HepG2 (cell line): ENCODE measurements around the gene RAI14. TPM values are rescaled to one million over a fixed set of nuclear protein-coding genes. Genes with fewer than 3 reads are reported as not detected.

Experiments
- ATAC-seq: fragments of 200-7000 bp; cut with Tn5 transposase; 3 replicates; pipeline ENCODE4 v1.9.1; 2020; ENCODE audit warnings: mild to moderate bottlenecking, moderate library complexity
- BruUV-seq: library from RNA; stranded (reverse); fragments of 400-500 nt; replicated peaks from 2 replicates; lab custom pipeline; 2021; lab: Mats Ljungman, UMichigan
- CTCF ChIA-PET: fragments of 300-600 bp; formaldehyde crosslinking; extraction: SDS; loops from one replicate; lab custom pipeline; 2021; ENCODE audit warnings: low total read pairs, inconsistent platforms, low intra/inter-chr PET ratio; lab: Yijun Ruan, JAX
- POLR2A ChIA-PET: fragments of 350-600 bp; sonication (Branson Sonifier 250); formaldehyde crosslinking; loops from one replicate; lab custom pipeline; 2020; ENCODE audit warnings: antibody characterized with exemption, inconsistent platforms; lab: Yijun Ruan, JAX
- DNase-seq: peaks from one replicate; pipeline ENCODE4 v3.0.0-alpha.2; 2015; ENCODE audit warnings: low spot score
- FAIRE-seq: peaks from 3 replicates; lab custom pipeline; 2011; peaks lifted over from hg19 to GRCh38; lab: Jason Lieb, UNC
- H2AFZ ChIP-seq: one replicate; pipeline ENCODE4 v1.6.1; 2011; ENCODE audit warnings: low read length, inconsistent platforms
- H3K27ac ChIP-seq: fragments of 300-600 bp; 3 replicates; pipeline ENCODE4 v1.8.0; 2011; ENCODE audit warnings: mixed run types, mild to moderate bottlenecking, mixed read lengths, low read length, inconsistent platforms; ENCODE audit not compliant: insufficient read depth; ENCODE audit errors: extremely low read length
- H3K27me3 ChIP-seq, 2 experiments: fragments of 200-600 bp in 1 of 2; 2 replicates in 1 of 2; 3 replicates in 1 of 2; pipeline versions ENCODE4 v1.6.0 to v1.8.0; 2011; ENCODE audit warnings: low read length in 2 of 2, mild to moderate bottlenecking in 2 of 2, moderate library complexity in 2 of 2, inconsistent platforms in 1 of 2; ENCODE audit not compliant: insufficient read depth in 2 of 2, control insufficient read depth in 1 of 2
- H3K36me3 ChIP-seq, 2 experiments: fragments of 200-600 bp in 1 of 2; replicated peaks in 1 of 2; 2 replicates in 1 of 2; 3 replicates in 1 of 2; pipeline versions ENCODE4 v1.5.1 to v1.8.0; 2011; ENCODE audit warnings: low read length in 2 of 2, inconsistent platforms in 1 of 2; ENCODE audit not compliant: insufficient read depth in 2 of 2, control insufficient read depth in 1 of 2
- H3K4me1 ChIP-seq: 2 replicates; pipeline ENCODE4 v1.5.1; 2012; ENCODE audit warnings: low read length, inconsistent platforms; ENCODE audit not compliant: insufficient read depth
- H3K4me2 ChIP-seq: 2 replicates; pipeline ENCODE4 v1.6.0; 2011; ENCODE audit warnings: low read depth, low read length, inconsistent platforms
- H3K4me3 ChIP-seq, 3 experiments: fragments of 200-600 bp in 1 of 3; sonication (generic), shearing (Covaris generic) in 1 of 3; replicated peaks in 1 of 3; 2 replicates each; pipeline ENCODE4 v1.5.1; 2011 to 2016; ENCODE audit warnings: low read length in 3 of 3, inconsistent platforms in 2 of 3, low read depth in 2 of 3, mild to moderate bottlenecking in 2 of 3, control low read depth in 1 of 3, mixed read lengths in 1 of 3; ENCODE audit not compliant: insufficient read depth in 1 of 3
- H3K79me2 ChIP-seq: one replicate; pipeline ENCODE4 v1.6.1; 2011; ENCODE audit warnings: low read length, inconsistent platforms; ENCODE audit not compliant: insufficient read depth
- H3K9ac ChIP-seq: 2 replicates; pipeline ENCODE4 v1.6.0; 2011; ENCODE audit warnings: mild to moderate bottlenecking, low read depth, low read length, inconsistent platforms; ENCODE audit not compliant: insufficient read depth
- H3K9me3 ChIP-seq: 2 replicates; pipeline ENCODE4 v1.5.1; 2012; ENCODE audit warnings: mild to moderate bottlenecking, low read length
- H4K20me1 ChIP-seq: 2 replicates; pipeline ENCODE4 v1.6.0; 2011; ENCODE audit warnings: inconsistent platforms, mild to moderate bottlenecking, low read length, moderate library complexity; ENCODE audit not compliant: insufficient read depth
- FLYWCH1 ChIP-seq: sonication (generic); formaldehyde crosslinking; IDR thresholded peaks from 2 replicates; pipeline ENCODE4 v1.8.1; 2023; ENCODE audit warnings: mild to moderate bottlenecking, missing genetic modification reagents
- HOXA9 ChIP-seq: sonication (generic); formaldehyde crosslinking; IDR thresholded peaks from 2 replicates; pipeline ENCODE4 v1.8.1; 2022; ENCODE audit warnings: missing genetic modification reagents, mild to moderate bottlenecking, moderate library complexity, borderline replicate concordance
- ISX ChIP-seq: sonication (generic); formaldehyde crosslinking; conservative IDR thresholded peaks from 2 replicates; pipeline ENCODE4 v1.5.0; 2020; ENCODE audit warnings: missing genetic modification reagents
- MIXL1 ChIP-seq: IDR thresholded peaks from 2 replicates; pipeline ENCODE4 v1.6.1; 2016
- PAF1 ChIP-seq: IDR thresholded peaks from 2 replicates; pipeline ENCODE4 v1.6.1; 2016; ENCODE audit warnings: missing genetic modification reagents, missing compliant biosample characterization
- SMARCE1 ChIP-seq: fragments of 450-650 bp; IDR thresholded peaks from 2 replicates; pipeline ENCODE4 v1.6.1; 2017; ENCODE audit warnings: borderline replicate concordance
- TBL1XR1 ChIP-seq: fragments of 150-350 bp; IDR thresholded peaks from 2 replicates; pipeline ENCODE4 v1.6.1; 2014; ENCODE audit warnings: borderline replicate concordance, low read length; ENCODE audit not compliant: partially characterized antibody
- ZNF234 ChIP-seq: sonication (generic); formaldehyde crosslinking; conservative IDR thresholded peaks from 2 replicates; pipeline ENCODE4 v1.5.1; 2020; ENCODE audit warnings: mild to moderate bottlenecking, missing genetic modification reagents
- WGBS: methylation state at CpG from one replicate; pipeline ENCODE4 v1.1.6; 2017; ENCODE audit warnings: low lambda C conversion rate; 5-methylcytosine and 5-hydroxymethylcytosine counted together
- in situ Hi-C: cut with HindIII; loops from 2 replicates; pipeline ENCODE4 v1.10.0; 2017; ENCODE audit warnings: low pct_unique_long_range_greater_than_20kb; ENCODE audit not compliant: extremely low pct_ligation_motif_present
- intact Hi-C: fragments of 100-400 bp; cut with micrococcal nuclease; formaldehyde crosslinking; loops from one replicate; pipeline ENCODE4 v1.10.0; 2022; ENCODE audit not compliant: unreplicated experiment
- polyA plus RNA-seq, 8 experiments: library from polyadenylated mRNA; depleted of rRNA in 3 of 8; stranded (reverse) in 7 of 8; unstranded in 1 of 8; fragments of >200 nt; fragmentation: Illumina TruSeq in 4 of 8; extraction: Trizol in 4 of 8; gene quantifications; 2 replicates each; pipeline versions ENCODE4 v1.2.1 to v1.2.3, GENCODE V29; 2011 to 2016; ENCODE audit warnings: low read depth in 4 of 8, missing spikeins in 1 of 8, mixed read lengths in 1 of 8; ENCODE audit not compliant: insufficient read depth in 1 of 8
- total RNA-seq, 5 experiments: library from RNA; depleted of rRNA; stranded (reverse); fragments of >200 nt; fragmentation: Illumina TruSeq; extraction: Trizol; gene quantifications; 2 replicates each; pipeline ENCODE4 v1.2.3, GENCODE V29; 2016; ENCODE audit warnings: low read depth in 1 of 5
- TF ChIP-seq, protein P1 (sequence below): sonication (generic); formaldehyde crosslinking; IDR thresholded peaks from 2 replicates; pipeline ENCODE4 v1.8.0; 2022; ENCODE audit warnings: missing genetic modification reagents, low read depth, mild to moderate bottlenecking, borderline replicate concordance
- TF ChIP-seq, protein P2 (sequence below): sonication (generic); formaldehyde crosslinking; IDR thresholded peaks from 2 replicates; pipeline ENCODE4 v1.9.0; 2022; ENCODE audit warnings: missing genetic modification reagents, mild to moderate bottlenecking, borderline replicate concordance
- TF ChIP-seq, protein P3 (sequence below): sonication (generic); formaldehyde crosslinking; IDR thresholded peaks from 2 replicates; pipeline ENCODE4 v1.9.0; 2021; ENCODE audit warnings: missing genetic modification reagents, mild to moderate bottlenecking, borderline replicate concordance
- TF ChIP-seq, protein P4 (sequence below): sonication (generic); formaldehyde crosslinking; IDR thresholded peaks from 2 replicates; pipeline ENCODE4 v1.5.0; 2020; ENCODE audit warnings: mild to moderate bottlenecking, low read depth, missing genetic modification reagents, borderline replicate concordance
- TF ChIP-seq, protein P5 (sequence below): sonication (generic); formaldehyde crosslinking; IDR thresholded peaks from 2 replicates; pipeline ENCODE4 v1.4.0; 2020; ENCODE audit warnings: missing genetic modification reagents, borderline replicate concordance
- TF ChIP-seq, protein P6 (sequence below): sonication (generic); formaldehyde crosslinking; IDR thresholded peaks from 2 replicates; pipeline ENCODE4 v1.8.0; 2022; ENCODE audit warnings: missing genetic modification reagents, mild to moderate bottlenecking, borderline replicate concordance

The RAI14 gene
- total and polyA plus RNA-seq, 2 of the 13 experiments (the other 11 are each of a cell fraction or from before 2014, with no cell fraction given): 12.6 to 18.2 TPM

DNA sequence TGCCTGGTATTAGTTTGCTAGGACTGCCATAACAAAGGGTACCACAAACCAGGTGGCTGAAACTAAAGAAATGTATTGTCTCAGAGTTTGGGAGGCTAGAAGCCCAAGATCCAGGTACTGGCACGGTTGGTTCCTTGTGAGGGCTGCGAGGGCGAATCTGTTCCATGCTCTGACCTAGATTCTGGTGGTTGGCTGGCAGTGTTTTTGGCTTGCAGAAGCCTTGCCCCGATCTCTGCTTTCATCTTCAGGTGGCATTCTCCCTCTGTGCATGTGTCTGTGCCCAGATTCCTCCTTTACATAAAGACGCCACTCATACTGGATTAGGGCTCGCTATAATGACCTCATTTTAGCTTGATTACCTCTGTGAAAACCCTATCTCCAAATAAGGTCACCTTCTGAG is 36.7 kb downstream of the RAI14 start:
- peaks cover 10% of the 10 kb centered on the region; the same call in 1 of the 2 replicates for H3K4me1 ChIP-seq
- FAIRE-seq (no peak), ATAC-seq (no peak), DNase-seq (no peak)
- no peak overlapping the region for H3K27ac ChIP-seq
- TF ChIP-seq SMARCE1 (no peak), TBL1XR1 (no peak), MIXL1 (no peak), HOXA9 (no peak), PAF1 (CRISPR knock-in tag) (no peak), ZNF234 (no peak), ISX (CRISPR knock-in tag) (no peak), FLYWCH1 (CRISPR knock-in tag) (no peak)
- TF ChIP-seq, protein P1, sequence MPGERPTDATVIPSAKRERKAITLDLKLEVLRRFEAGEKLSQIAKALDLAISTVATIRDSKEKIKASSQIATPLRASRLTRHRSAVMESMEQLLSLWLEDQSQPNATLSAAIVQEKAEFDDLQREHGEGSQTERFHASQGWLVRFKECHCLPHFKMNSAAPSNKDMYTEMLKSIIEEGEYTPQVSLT (CRISPR knock-in tag): no peak
- TF ChIP-seq, protein P2, sequence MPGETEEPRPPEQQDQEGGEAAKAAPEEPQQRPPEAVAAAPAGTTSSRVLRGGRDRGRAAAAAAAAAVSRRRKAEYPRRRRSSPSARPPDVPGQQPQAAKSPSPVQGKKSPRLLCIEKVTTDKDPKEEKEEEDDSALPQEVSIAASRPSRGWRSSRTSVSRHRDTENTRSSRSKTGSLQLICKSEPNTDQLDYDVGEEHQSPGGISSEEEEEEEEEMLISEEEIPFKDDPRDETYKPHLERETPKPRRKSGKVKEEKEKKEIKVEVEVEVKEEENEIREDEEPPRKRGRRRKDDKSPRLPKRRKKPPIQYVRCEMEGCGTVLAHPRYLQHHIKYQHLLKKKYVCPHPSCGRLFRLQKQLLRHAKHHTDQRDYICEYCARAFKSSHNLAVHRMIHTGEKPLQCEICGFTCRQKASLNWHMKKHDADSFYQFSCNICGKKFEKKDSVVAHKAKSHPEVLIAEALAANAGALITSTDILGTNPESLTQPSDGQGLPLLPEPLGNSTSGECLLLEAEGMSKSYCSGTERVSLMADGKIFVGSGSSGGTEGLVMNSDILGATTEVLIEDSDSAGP (CRISPR knock-in tag): no peak
- TF ChIP-seq, protein P3, sequence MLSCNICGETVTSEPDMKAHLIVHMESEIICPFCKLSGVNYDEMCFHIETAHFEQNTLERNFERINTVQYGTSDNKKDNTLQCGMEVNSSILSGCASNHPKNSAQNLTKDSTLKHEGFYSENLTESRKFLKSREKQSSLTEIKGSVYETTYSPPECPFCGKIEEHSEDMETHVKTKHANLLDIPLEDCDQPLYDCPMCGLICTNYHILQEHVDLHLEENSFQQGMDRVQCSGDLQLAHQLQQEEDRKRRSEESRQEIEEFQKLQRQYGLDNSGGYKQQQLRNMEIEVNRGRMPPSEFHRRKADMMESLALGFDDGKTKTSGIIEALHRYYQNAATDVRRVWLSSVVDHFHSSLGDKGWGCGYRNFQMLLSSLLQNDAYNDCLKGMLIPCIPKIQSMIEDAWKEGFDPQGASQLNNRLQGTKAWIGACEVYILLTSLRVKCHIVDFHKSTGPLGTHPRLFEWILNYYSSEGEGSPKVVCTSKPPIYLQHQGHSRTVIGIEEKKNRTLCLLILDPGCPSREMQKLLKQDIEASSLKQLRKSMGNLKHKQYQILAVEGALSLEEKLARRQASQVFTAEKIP (CRISPR knock-in tag): no peak
- TF ChIP-seq, protein P4, sequence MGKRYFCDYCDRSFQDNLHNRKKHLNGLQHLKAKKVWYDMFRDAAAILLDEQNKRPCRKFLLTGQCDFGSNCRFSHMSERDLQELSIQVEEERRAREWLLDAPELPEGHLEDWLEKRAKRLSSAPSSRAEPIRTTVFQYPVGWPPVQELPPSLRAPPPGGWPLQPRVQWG (CRISPR knock-in tag): no peak
- TF ChIP-seq, protein P5, sequence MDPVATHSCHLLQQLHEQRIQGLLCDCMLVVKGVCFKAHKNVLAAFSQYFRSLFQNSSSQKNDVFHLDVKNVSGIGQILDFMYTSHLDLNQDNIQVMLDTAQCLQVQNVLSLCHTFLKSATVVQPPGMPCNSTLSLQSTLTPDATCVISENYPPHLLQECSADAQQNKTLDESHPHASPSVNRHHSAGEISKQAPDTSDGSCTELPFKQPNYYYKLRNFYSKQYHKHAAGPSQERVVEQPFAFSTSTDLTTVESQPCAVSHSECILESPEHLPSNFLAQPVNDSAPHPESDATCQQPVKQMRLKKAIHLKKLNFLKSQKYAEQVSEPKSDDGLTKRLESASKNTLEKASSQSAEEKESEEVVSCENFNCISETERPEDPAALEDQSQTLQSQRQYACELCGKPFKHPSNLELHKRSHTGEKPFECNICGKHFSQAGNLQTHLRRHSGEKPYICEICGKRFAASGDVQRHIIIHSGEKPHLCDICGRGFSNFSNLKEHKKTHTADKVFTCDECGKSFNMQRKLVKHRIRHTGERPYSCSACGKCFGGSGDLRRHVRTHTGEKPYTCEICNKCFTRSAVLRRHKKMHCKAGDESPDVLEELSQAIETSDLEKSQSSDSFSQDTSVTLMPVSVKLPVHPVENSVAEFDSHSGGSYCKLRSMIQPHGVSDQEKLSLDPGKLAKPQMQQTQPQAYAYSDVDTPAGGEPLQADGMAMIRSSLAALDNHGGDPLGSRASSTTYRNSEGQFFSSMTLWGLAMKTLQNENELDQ (CRISPR knock-in tag): no peak
- TF ChIP-seq, protein P6, sequence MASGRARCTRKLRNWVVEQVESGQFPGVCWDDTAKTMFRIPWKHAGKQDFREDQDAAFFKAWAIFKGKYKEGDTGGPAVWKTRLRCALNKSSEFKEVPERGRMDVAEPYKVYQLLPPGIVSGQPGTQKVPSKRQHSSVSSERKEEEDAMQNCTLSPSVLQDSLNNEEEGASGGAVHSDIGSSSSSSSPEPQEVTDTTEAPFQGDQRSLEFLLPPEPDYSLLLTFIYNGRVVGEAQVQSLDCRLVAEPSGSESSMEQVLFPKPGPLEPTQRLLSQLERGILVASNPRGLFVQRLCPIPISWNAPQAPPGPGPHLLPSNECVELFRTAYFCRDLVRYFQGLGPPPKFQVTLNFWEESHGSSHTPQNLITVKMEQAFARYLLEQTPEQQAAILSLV (CRISPR knock-in tag): no peak
- no peaks in the 10 kb centered on the region for H3K79me2 ChIP-seq
- no peak overlapping the region for H2AFZ ChIP-seq
- BruUV-seq: no TSS peak
- ChIA-PET POLR2A (no interaction called here), CTCF (no interaction called here)
- H3K36me3 ChIP-seq: peaks cover 0 to 5% of the 10 kb centered on the region in 2 experiments; a peak in 1 of 5 replicates
- intact Hi-C loops: no loop called here
- H4K20me1 ChIP-seq: no peaks in the 10 kb centered on the region
- no peaks in the 10 kb centered on the region for H3K9me3 ChIP-seq
- H3K4me2 ChIP-seq: no peak overlapping the region
- H3K4me3 ChIP-seq: no peak overlapping the region
- H3K27me3 ChIP-seq: no peaks in the 10 kb centered on the region
- 98% methylated on average over 6 of the region's 6 CpGs for WGBS
- H3K9ac ChIP-seq: no peak overlapping the region
- in situ Hi-C loops: no loop called here
